Spleen (tissue), 7 donors: ENCODE data around the gene KCNS1.

Experiments used
- POLR2A ChIP-seq, 3 donors: fragments of 450-650 bp; IDR thresholded peaks; one replicate each; pipeline ENCODE4 v1.5.1; 2017; ENCODE audit warnings: antibody characterized with exemption in 3 of 3, mild to moderate bottlenecking in 1 of 3
- TF ChIP-seq, protein P1 (sequence below), 11 experiments: fragments of 200-600 bp in 7 of 11; fragments of 450-650 bp in 4 of 11; sonication (generic) in 4 of 11; IDR thresholded peaks in 8 of 11; conservative IDR thresholded peaks in 3 of 11; 1 replicate in 7 of 11; 2 replicates in 4 of 11; pipeline versions ENCODE4 v1.4.0 to v1.8.0; 2016 to 2021; ENCODE audit warnings: antibody characterized with exemption in 11 of 11, inconsistent platforms in 4 of 11, mild to moderate bottlenecking in 1 of 11
- donor health status: DM: no; HTN: no; CAD: no; lungs with moderate emphysema.
- donor health status: DM: no; HTN: no; CAD: no.
- donor health status: DM: no; HTN: no; CAD: no.

DNA sequence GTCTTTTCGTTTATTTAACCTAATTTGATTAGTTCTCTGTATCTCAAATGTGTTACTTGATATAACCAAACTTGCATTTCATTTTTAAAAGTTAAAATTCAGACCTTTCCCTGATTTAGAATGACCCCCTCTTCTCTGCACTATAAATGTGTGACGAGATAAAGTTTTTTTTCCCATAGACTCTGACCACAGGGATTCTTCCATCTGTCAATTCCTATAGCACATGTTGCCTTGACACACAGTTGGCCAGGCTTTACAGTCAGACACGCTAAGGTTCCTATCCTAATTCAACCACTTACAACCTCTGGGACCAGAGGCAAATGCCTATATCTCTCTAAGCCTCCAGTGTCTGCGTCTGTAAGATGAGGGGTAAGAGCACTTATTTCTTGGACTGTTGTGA lies 40.6 kb downstream of the KCNS1 start:
- TF ChIP-seq, protein P1, sequence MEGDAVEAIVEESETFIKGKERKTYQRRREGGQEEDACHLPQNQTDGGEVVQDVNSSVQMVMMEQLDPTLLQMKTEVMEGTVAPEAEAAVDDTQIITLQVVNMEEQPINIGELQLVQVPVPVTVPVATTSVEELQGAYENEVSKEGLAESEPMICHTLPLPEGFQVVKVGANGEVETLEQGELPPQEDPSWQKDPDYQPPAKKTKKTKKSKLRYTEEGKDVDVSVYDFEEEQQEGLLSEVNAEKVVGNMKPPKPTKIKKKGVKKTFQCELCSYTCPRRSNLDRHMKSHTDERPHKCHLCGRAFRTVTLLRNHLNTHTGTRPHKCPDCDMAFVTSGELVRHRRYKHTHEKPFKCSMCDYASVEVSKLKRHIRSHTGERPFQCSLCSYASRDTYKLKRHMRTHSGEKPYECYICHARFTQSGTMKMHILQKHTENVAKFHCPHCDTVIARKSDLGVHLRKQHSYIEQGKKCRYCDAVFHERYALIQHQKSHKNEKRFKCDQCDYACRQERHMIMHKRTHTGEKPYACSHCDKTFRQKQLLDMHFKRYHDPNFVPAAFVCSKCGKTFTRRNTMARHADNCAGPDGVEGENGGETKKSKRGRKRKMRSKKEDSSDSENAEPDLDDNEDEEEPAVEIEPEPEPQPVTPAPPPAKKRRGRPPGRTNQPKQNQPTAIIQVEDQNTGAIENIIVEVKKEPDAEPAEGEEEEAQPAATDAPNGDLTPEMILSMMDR (IDR thresholded peaks at IDR 0.05 in 8 of 11, conservative IDR thresholded peaks at IDR 0.05 in 3 of 11), result no peak
- TF ChIP-seq POLR2A (IDR thresholded peaks at IDR 0.05), result no peak
